ENCODE results near the gene SPRED2.

Gene SPRED2

GRCh38 chr2:65386989-65387388, 45.4 kb downstream of the SPRED2 start:
- no peak for DNase-seq (ENCODE audit: low spot score)

GRCh38 chr2:65386344-65386743, 46.1 kb downstream of the SPRED2 start:
- no peak for DNase-seq (ENCODE audit: low spot score)

GRCh38 chr2:65383541-65384488, 48.6 kb downstream of the SPRED2 start:
- DNase-seq (ENCODE audit: low spot score), result no peak

GRCh38 chr2:65382776-65383357, 49.5 kb downstream of the SPRED2 start:
- no peak for DNase-seq (ENCODE audit: low spot score)

- DNase-seq (ENCODE audit: low spot score), result no peak
Observed at GRCh38 chr2:65382323-65382722, 50.1 kb downstream of the SPRED2 start.

GRCh38 chr2:65381607-65382051, 50.8 kb downstream of the SPRED2 start:
- DNase-seq (ENCODE audit: low spot score), result no peak

- DNase-seq (ENCODE audit: low spot score), result no peak
Observed at GRCh38 chr2:65380255-65380654, 52.1 kb downstream of the SPRED2 start.

GRCh38 chr2:65379721-65380171, 52.7 kb downstream of the SPRED2 start:
- no peak for DNase-seq (ENCODE audit: low spot score)

GRCh38 chr2:65379223-65379622, 53.2 kb downstream of the SPRED2 start:
- no peak for DNase-seq (ENCODE audit: low spot score)

- no peak for DNase-seq (ENCODE audit: low spot score)
Observed at GRCh38 chr2:65378290-65378689, 54.1 kb downstream of the SPRED2 start.

GRCh38 chr2:65377556-65378192, 54.7 kb downstream of the SPRED2 start:
- no peak for DNase-seq (ENCODE audit: low spot score)

- no peak for DNase-seq (ENCODE audit: low spot score)
Observed at GRCh38 chr2:65375723-65376122, 56.7 kb downstream of the SPRED2 start.

GRCh38 chr2:65374999-65375398, 57.4 kb downstream of the SPRED2 start:
- no peak for DNase-seq (ENCODE audit: low spot score)

- no peak for DNase-seq (ENCODE audit: low spot score)
Observed at GRCh38 chr2:65374575-65374974, 57.8 kb downstream of the SPRED2 start.

GRCh38 chr2:65373365-65373918, 59.0 kb downstream of the SPRED2 start:
- no peak for DNase-seq (ENCODE audit: low spot score)

GRCh38 chr2:65372619-65373018, 59.8 kb downstream of the SPRED2 start:
- no peak for DNase-seq (ENCODE audit: low spot score)

GRCh38 chr2:65371074-65371434, 61.3 kb downstream of the SPRED2 start:
- DNase-seq (ENCODE audit: low spot score), result no peak

- no peak for DNase-seq (ENCODE audit: low spot score)
Observed at GRCh38 chr2:65370387-65371073, 61.9 kb downstream of the SPRED2 start.

GRCh38 chr2:65369980-65370379, 62.4 kb downstream of the SPRED2 start:
- no peak for DNase-seq (ENCODE audit: low spot score)

GRCh38 chr2:65369574-65369973, 62.8 kb downstream of the SPRED2 start:
- DNase-seq (ENCODE audit: low spot score), result no peak

- DNase-seq (ENCODE audit: low spot score), result no peak
Observed at GRCh38 chr2:65368468-65368867, 63.9 kb downstream of the SPRED2 start.

GRCh38 chr2:65367524-65367923, 64.9 kb downstream of the SPRED2 start:
- no peak for DNase-seq (ENCODE audit: low spot score)

Data from pons (tissue), 1 donor.